Right cardiac atrium (tissue), 5 donors: Measurements from ENCODE around the gene ITPK1. TPM values are rescaled to one million over a fixed set of nuclear protein-coding genes. Genes with fewer than 3 reads are reported as not detected.

Experiments used
- ATAC-seq, 2 donors: fragments of 200-7000 bp; cut with Tn5 transposase; one replicate each; pipeline versions ENCODE4 v1.8.0 to v1.9.1; 2020; ENCODE audit warnings: moderate library complexity in 2 of 2, mild to moderate bottlenecking in 1 of 2
- DNase-seq, 3 donors: peaks; one replicate each; pipeline ENCODE4 v3.0.0-alpha.2; 2020
- H3K27ac ChIP-seq: one replicate; pipeline ENCODE4 v1.5.1; 2013; ENCODE audit warnings: mild to moderate bottlenecking, low read length, control low read depth, moderate library complexity
- H3K27me3 ChIP-seq: one replicate; pipeline ENCODE4 v1.6.1; 2013; ENCODE audit not compliant: control insufficient read depth, insufficient read depth
- H3K4me1 ChIP-seq: one replicate; pipeline ENCODE4 v1.6.1; 2013; ENCODE audit warnings: low read length; ENCODE audit not compliant: control insufficient read depth, insufficient read depth
- H3K4me3 ChIP-seq: one replicate; pipeline ENCODE4 v1.5.1; 2013; ENCODE audit warnings: low read length, control low read depth
- H3K9me3 ChIP-seq: one replicate; pipeline ENCODE4 v1.6.1; 2013; ENCODE audit warnings: low read length; ENCODE audit not compliant: control insufficient read depth
- WGBS: extraction: QIAGEN DNeasy Blood & Tissue Kit; methylation state at CpG from one replicate; pipeline ENCODE4 v1.1.7; 2013; 5-methylcytosine and 5-hydroxymethylcytosine counted together
- intact Hi-C, 4 donors: fragments of 100-400 bp; cut with DNase I; formaldehyde crosslinking; loops; one replicate each; pipeline versions ENCODE4 v1.11.0 to v1.14.0; 2022 to 2023
- polyA plus RNA-seq: library from polyadenylated mRNA; stranded (reverse); fragments of 200-250 nt; gene quantifications from one replicate; pipeline ENCODE4 v1.2.3, GENCODE V29; 2013
- total RNA-seq, 4 donors: library from RNA; stranded (reverse); fragmentation: NEBNext Ultra II Directional; extraction: Animal tissue kit (Norgen Biotek cat#: 25700); gene quantifications; one replicate each; pipeline ENCODE4 v1.2.1, GENCODE V29; 2021
- donor health status: healthy with polysubstance abuse.
- donor health status: DM: no; HTN: yes; CAD: no.
- donor health status: DM: no; HTN: no; CAD: no.
- donor health status: DM: no; HTN: yes; CAD: no; lungs with severe emphysema.
- donor health status: DM: yes; HTN: yes; CAD: no.

The ITPK1 gene
- total and polyA plus RNA-seq, 5 donors, result 78.2 to 135 (median 128) TPM

- Histone ChIP-seq H3K4me1 (no peaks in the 10 kb centered on the region), H3K4me3 (no peak overlapping the region), H3K27ac (peak overlapping the region; percentile 55), H3K27me3 (no peaks in the 10 kb centered on the region), H3K9me3 (no peaks in the 10 kb centered on the region)
- ATAC-seq (peak in 1 of 2 donors; percentile 2), DNase-seq (peak; percentile 7 to 50 (median 28))
- WGBS, result 78% methylated on average over 22 of the region's 22 CpGs
- intact Hi-C loops, result no loop called here
Measured at GRCh38 chr14:92958373-92959188, 157.1 kb downstream of the ITPK1 start.

GRCh38 chr14:92956961-92957360 is 158.8 kb downstream of the ITPK1 start:
- intact Hi-C loops, result no loop called here
- 91% methylated on average over 11 of the region's 11 CpGs for WGBS
- no peak overlapping the region for H3K4me3 ChIP-seq
- DNase-seq (peak in 2 of 3 donors; percentile 25 to 26), ATAC-seq (no peak)
- no peaks in the 10 kb centered on the region for H3K4me1 ChIP-seq
- no peaks in the 10 kb centered on the region for H3K27me3 ChIP-seq
- H3K9me3 ChIP-seq, result no peaks in the 10 kb centered on the region
- no peak overlapping the region for H3K27ac ChIP-seq

- H3K27me3 ChIP-seq, result no peaks in the 10 kb centered on the region
- peak; percentile 9 to 56 (median 24) for DNase-seq
- peak in 1 of 2 donors; percentile 5 for ATAC-seq
Measured at GRCh38 chr14:92955381-92955780, 160.3 kb downstream of the ITPK1 start.

GRCh38 chr14:92954933-92955332 is 160.8 kb downstream of the ITPK1 start:
- WGBS, result 72% methylated on average over 5 of the region's 5 CpGs
- H3K9me3 ChIP-seq, result no peaks in the 10 kb centered on the region
- no peak for ATAC-seq
- peak in 1 of 3 donors; percentile 16 for DNase-seq
- no peaks in the 10 kb centered on the region for H3K27me3 ChIP-seq
- no peak overlapping the region for H3K4me3 ChIP-seq
- peaks cover 2% of the 10 kb centered on the region for H3K4me1 ChIP-seq
- peak overlapping the region; percentile 63 for H3K27ac ChIP-seq
- intact Hi-C loops, result loop anchor here in 2 of 4 donors (5.0 kb wide), 3 partner anchors 157 to 187 kb away; no protein-coding TSS in a partner anchor

More at GRCh38 chr14:92955381-92955780, 160.3 kb downstream of the ITPK1 start:
- intact Hi-C loops, result no loop called here
- Histone ChIP-seq H3K9me3 (no peaks in the 10 kb centered on the region), H3K4me1 (peaks cover 2% of the 10 kb centered on the region), H3K4me3 (no peak overlapping the region), H3K27ac (peak overlapping the region; percentile 63)
- WGBS, result 76% methylated on average over 7 of the region's 7 CpGs

- DNase-seq, result peak; percentile 10 to 40 (median 26)
- Histone ChIP-seq H3K4me1 (peaks cover 2% of the 10 kb centered on the region), H3K27me3 (no peaks in the 10 kb centered on the region), H3K9me3 (no peaks in the 10 kb centered on the region), H3K27ac (peak overlapping the region; percentile 80), H3K4me3 (no peak overlapping the region)
- ATAC-seq, result no peak
- intact Hi-C loops, result loop anchor here (2.0 to 5.0 kb wide), 5 partner anchors 159 to 189 kb away; no protein-coding TSS in a partner anchor
- 84% methylated on average over 6 of the region's 6 CpGs for WGBS
Measured at GRCh38 chr14:92953526-92953925, 162.2 kb downstream of the ITPK1 start.

GRCh38 chr14:92952481-92953298 is 163.0 kb downstream of the ITPK1 start:
- no peak overlapping the region for H3K4me3 ChIP-seq
- DNase-seq, result peak; percentile 76 to 91 (median 90)
- peak; percentile 80 to 82 for ATAC-seq
- intact Hi-C loops, result loop anchor here (2.0 to 5.0 kb wide), 5 partner anchors 160 to 190 kb away; no protein-coding TSS in a partner anchor
- H3K4me1 ChIP-seq, result peaks cover 2% of the 10 kb centered on the region
- 66% methylated on average over 32 of the region's 32 CpGs for WGBS
- peak overlapping the region; percentile 82 for H3K27ac ChIP-seq
- no peaks in the 10 kb centered on the region for H3K27me3 ChIP-seq
- H3K9me3 ChIP-seq, result no peaks in the 10 kb centered on the region

- intact Hi-C loops, result loop anchor here (2.0 to 5.0 kb wide), 5 partner anchors 160 to 191 kb away; no protein-coding TSS in a partner anchor
- H3K27ac ChIP-seq, result peak overlapping the region; percentile 82
- WGBS, result 13% methylated on average over 18 of the region's 18 CpGs
Measured at GRCh38 chr14:92951912-92952471, 163.7 kb downstream of the ITPK1 start.

GRCh38 chr14:92951261-92951660 is 164.5 kb downstream of the ITPK1 start:
- intact Hi-C loops, result loop anchor here in 2 of 4 donors (5.0 kb wide), 3 partner anchors 161 to 191 kb away; no protein-coding TSS in a partner anchor
- H3K27me3 ChIP-seq, result no peaks in the 10 kb centered on the region
- H3K27ac ChIP-seq, result no peak overlapping the region
- 86% methylated on average over 7 of the region's 7 CpGs for WGBS
- H3K4me1 ChIP-seq, result peaks cover 2% of the 10 kb centered on the region
- ATAC-seq (no peak), DNase-seq (peak in 2 of 3 donors; percentile 23 to 24)
- H3K9me3 ChIP-seq, result no peaks in the 10 kb centered on the region
- no peak overlapping the region for H3K4me3 ChIP-seq

More at GRCh38 chr14:92951912-92952471, 163.7 kb downstream of the ITPK1 start:
- Histone ChIP-seq H3K4me3 (no peak overlapping the region), H3K4me1 (peaks cover 2% of the 10 kb centered on the region), H3K9me3 (no peaks in the 10 kb centered on the region), H3K27me3 (no peaks in the 10 kb centered on the region)
- ATAC-seq (peak; percentile 71 to 82), DNase-seq (peak; percentile 76 to 93 (median 92))

- H3K27ac ChIP-seq, result peak overlapping the region; percentile 65
- ATAC-seq (no peak), DNase-seq (peak in 2 of 3 donors; percentile 42 to 53)
- intact Hi-C loops, result loop anchor here in 2 of 4 donors (5.0 kb wide), 3 partner anchors 162 to 192 kb away; no protein-coding TSS in a partner anchor
- H3K4me3 ChIP-seq, result no peak overlapping the region
- peaks cover 2% of the 10 kb centered on the region for H3K4me1 ChIP-seq
- no peaks in the 10 kb centered on the region for H3K9me3 ChIP-seq
- no peaks in the 10 kb centered on the region for H3K27me3 ChIP-seq
- WGBS, result 61% methylated on average over 6 of the region's 6 CpGs
Measured at GRCh38 chr14:92950773-92951172, 165.0 kb downstream of the ITPK1 start.

- H3K4me1 ChIP-seq, result peaks cover 2% of the 10 kb centered on the region
- peak overlapping the region; percentile 68 for H3K27ac ChIP-seq
- no peaks in the 10 kb centered on the region for H3K9me3 ChIP-seq
- no peaks in the 10 kb centered on the region for H3K27me3 ChIP-seq
- WGBS, result 58% methylated on average over 7 of the region's 7 CpGs
- DNase-seq (peak in 2 of 3 donors; percentile 57 to 59), ATAC-seq (peak in 1 of 2 donors; percentile 1)
- no peak overlapping the region for H3K4me3 ChIP-seq
- intact Hi-C loops, result loop anchor here in 2 of 4 donors (5.0 kb wide), 3 partner anchors 162 to 192 kb away; no protein-coding TSS in a partner anchor
Measured at GRCh38 chr14:92950193-92950540, 165.6 kb downstream of the ITPK1 start.
